D721Med (cell line): ENCODE data around the gene TLNRD1.

Experiments used
- DNase-seq: peaks from one replicate; pipeline ENCODE4 v3.0.0; 2011; ENCODE audit warnings: low spot score; ENCODE audit not compliant: insufficient read length
- FAIRE-seq: peaks from 2 replicates; lab custom pipeline; 2011; peaks lifted over from hg19 to GRCh38; lab: Jason Lieb, UNC
- TF ChIP-seq, protein P1 (sequence below): IDR thresholded peaks from 2 replicates; pipeline ENCODE4 v1.5.1; 2012; ENCODE audit warnings: mild to moderate bottlenecking, control low read depth; ENCODE audit not compliant: insufficient read depth; ENCODE audit errors: missing control alignments

Gene TLNRD1

DNA sequence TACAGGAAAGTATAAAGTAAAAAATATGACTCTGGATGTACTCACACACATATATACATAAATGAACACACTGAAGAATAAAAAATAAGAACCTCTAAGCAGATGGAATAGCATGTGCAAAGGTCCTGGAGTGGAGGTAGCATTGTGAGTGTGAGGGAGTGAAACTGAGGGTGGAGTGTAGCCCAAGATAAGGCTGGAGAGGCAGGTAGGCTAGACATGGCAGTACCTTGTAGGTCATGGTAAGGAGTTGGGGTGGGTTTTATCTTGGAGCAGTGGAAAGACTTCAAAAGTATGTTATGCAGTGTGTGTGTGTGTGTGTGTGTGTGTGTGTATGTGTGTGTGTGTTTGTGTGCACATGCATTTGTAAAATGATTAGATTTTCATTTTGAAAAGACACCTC is 49.5 kb downstream of the TLNRD1 start:
- TF ChIP-seq, protein P1, sequence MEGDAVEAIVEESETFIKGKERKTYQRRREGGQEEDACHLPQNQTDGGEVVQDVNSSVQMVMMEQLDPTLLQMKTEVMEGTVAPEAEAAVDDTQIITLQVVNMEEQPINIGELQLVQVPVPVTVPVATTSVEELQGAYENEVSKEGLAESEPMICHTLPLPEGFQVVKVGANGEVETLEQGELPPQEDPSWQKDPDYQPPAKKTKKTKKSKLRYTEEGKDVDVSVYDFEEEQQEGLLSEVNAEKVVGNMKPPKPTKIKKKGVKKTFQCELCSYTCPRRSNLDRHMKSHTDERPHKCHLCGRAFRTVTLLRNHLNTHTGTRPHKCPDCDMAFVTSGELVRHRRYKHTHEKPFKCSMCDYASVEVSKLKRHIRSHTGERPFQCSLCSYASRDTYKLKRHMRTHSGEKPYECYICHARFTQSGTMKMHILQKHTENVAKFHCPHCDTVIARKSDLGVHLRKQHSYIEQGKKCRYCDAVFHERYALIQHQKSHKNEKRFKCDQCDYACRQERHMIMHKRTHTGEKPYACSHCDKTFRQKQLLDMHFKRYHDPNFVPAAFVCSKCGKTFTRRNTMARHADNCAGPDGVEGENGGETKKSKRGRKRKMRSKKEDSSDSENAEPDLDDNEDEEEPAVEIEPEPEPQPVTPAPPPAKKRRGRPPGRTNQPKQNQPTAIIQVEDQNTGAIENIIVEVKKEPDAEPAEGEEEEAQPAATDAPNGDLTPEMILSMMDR: no peak
- FAIRE-seq (no peak), DNase-seq (no peak)

DNA sequence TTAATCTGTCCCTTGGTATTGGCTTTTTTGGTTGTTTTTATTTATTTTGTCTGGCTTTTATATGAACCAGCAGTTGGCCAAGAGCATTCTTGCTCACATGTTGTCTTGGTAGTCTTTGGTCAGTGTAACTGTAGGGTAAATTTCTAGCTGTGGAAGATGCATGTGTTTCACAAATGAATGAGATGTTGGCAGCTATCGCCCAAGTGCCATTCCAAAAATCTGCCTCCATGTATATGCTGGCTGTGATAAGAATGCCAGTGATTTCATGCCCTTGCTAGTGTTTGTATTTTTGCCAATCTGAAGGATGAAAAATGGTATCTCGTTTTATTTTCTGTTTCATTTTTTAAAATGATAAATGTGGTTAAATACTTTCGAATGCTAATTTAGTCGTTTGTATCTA is 50.1 kb downstream of the TLNRD1 start:
- FAIRE-seq (no peak), DNase-seq (no peak)
- TF ChIP-seq, protein P1: no peak

DNA sequence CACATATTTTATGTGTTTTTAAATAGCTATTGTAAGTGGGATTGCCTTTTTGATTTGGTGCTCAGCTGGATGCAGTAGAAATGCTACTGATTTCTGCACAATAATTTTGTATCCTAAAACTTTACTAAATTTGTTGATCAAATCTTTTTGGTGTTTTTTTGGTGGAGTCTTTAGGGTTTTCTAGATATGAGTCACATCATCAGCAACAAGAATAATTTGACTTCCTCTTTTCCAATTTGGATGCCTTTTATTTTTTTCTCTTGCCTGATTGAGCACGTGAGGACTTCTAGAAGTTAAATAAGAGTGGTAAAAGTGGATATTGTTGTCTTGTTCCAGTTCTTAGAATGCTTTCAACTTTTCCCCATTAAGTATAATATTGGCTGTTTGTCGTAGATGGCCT is 51.3 kb downstream of the TLNRD1 start:
- DNase-seq (no peak), FAIRE-seq (no peak)
- TF ChIP-seq, protein P1: no peak

DNA sequence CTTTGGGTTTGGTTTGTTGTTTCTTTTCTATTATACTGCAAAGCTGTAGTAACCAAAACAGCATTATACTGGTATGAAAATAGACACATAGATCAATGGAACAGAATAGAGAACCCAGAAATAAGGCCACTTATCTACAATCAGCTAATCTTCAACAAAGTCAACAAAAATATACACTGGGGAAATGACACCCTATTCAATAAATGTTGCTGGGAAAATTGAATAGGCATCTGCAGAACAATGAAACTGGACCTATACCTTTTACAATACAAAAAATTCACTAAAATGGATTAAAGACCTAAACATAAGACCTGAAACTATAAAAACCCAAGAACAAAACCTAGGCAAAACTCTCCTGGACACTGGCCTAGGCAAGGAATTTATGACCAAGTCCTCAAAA is 52.9 kb downstream of the TLNRD1 start:
- FAIRE-seq (no peak), DNase-seq (no peak)
- TF ChIP-seq, protein P1: no peak

DNA sequence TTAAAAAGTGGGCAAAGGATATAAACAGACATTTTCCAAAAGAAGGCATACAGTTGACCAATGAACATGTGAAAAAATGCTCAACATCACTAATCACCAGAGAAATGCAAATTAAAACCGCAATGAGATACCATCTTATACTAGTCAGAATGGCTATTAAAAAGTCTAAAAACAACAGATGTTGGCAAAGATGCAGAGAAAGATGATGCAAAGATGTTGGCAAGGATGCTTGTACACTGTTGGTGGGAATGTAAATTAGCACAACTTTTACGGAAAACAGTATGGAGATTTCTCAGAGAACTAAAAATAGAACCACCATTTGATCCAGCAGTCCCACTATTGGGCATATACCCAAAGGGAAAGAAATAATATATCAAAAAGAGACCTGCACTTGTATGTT is 53.5 kb downstream of the TLNRD1 start:
- FAIRE-seq: no peak
- no peak for DNase-seq
- TF ChIP-seq, protein P1: no peak
